Neural cell (in vitro differentiated cells): ENCODE results near the gene GRM3. TPM values are rescaled to one million over a fixed set of nuclear protein-coding genes. Genes with fewer than 3 reads are reported as not detected.

Experiments used
- H2AFZ ChIP-seq: fragments of 200-600, 300-800 bp; sonication (generic), shearing (Covaris generic); 2 replicates; pipeline ENCODE4 v1.6.0; 2014; ENCODE audit warnings: low read depth, mild to moderate bottlenecking, antibody characterized with exemption, low read length, moderate library complexity
- H3F3A ChIP-seq: fragments of 200-600 bp; shearing (Covaris generic); 2 replicates; pipeline ENCODE4 v1.6.1; 2016; ENCODE audit warnings: mild to moderate bottlenecking, moderate library complexity, mixed read lengths, antibody characterized with exemption, low read length; ENCODE audit not compliant: insufficient read depth, poor library complexity, severe bottlenecking
- H3K27ac ChIP-seq: fragments of 200-600, 300-800 bp; sonication (generic), shearing (Covaris generic); 2 replicates; pipeline ENCODE4 v1.5.1; 2014; ENCODE audit warnings: mild to moderate bottlenecking, low read length, moderate library complexity
- H3K27me3 ChIP-seq: fragments of 300-800, 200-600 bp; sonication (generic), shearing (Covaris generic); 2 replicates; pipeline ENCODE4 v1.6.0; 2014; ENCODE audit warnings: mild to moderate bottlenecking, low read depth, low read length, moderate library complexity; ENCODE audit not compliant: insufficient read depth
- H3K36me3 ChIP-seq: fragments of 300-800, 200-600 bp; sonication (generic), shearing (Covaris generic); 2 replicates; pipeline ENCODE4 v1.5.1; 2014; ENCODE audit warnings: mild to moderate bottlenecking, antibody characterized with exemption, low read length, moderate library complexity; ENCODE audit not compliant: insufficient read depth
- H3K4me2 ChIP-seq: fragments of 300-800, 200-600 bp; sonication (generic), shearing (Covaris generic); 2 replicates; pipeline ENCODE4 v1.6.0; 2014; ENCODE audit warnings: mild to moderate bottlenecking, low read length
- H3K4me3 ChIP-seq: fragments of 300-800, 200-600 bp; sonication (generic), shearing (Covaris generic); 2 replicates; pipeline ENCODE4 v1.5.1; 2014; ENCODE audit warnings: mild to moderate bottlenecking, low read length, moderate library complexity
- H3K79me2 ChIP-seq: fragments of 200-600 bp; shearing (Covaris generic); replicated peaks from 2 replicates; pipeline ENCODE4 v1.6.0; 2014; ENCODE audit warnings: mild to moderate bottlenecking, low read length, moderate library complexity; ENCODE audit not compliant: insufficient read depth
- H3K9ac ChIP-seq: fragments of 300-800, 200-600 bp; sonication (generic), shearing (Covaris generic); 2 replicates; pipeline ENCODE4 v1.6.1; 2016; ENCODE audit warnings: mild to moderate bottlenecking, low read length, mixed read lengths
- H3K9me2 ChIP-seq: fragments of 200-600 bp; shearing (Covaris generic); 2 replicates; pipeline ENCODE4 v1.6.1; 2016; ENCODE audit warnings: mild to moderate bottlenecking, low read length, mixed read lengths; ENCODE audit not compliant: insufficient read depth
- H3K9me3 ChIP-seq: fragments of 200-600, 300-800 bp; sonication (generic), shearing (Covaris generic); 2 replicates; pipeline ENCODE4 v1.6.1; 2016; ENCODE audit warnings: mild to moderate bottlenecking, mixed run types, low read length, moderate library complexity, mixed read lengths
- H4K20me1 ChIP-seq: fragments of 200-600 bp; shearing (Covaris generic); 2 replicates; pipeline ENCODE4 v1.6.1; 2016; ENCODE audit warnings: mild to moderate bottlenecking, mixed run types; ENCODE audit not compliant: insufficient read depth
- CTCF ChIP-seq: fragments of 450-650 bp; IDR thresholded peaks from 2 replicates; pipeline ENCODE4 v1.5.1; 2014; ENCODE audit warnings: antibody characterized with exemption, mild to moderate bottlenecking, moderate library complexity; ENCODE audit not compliant: poor library complexity, severe bottlenecking
- EP300 ChIP-seq: fragments of 450-650 bp; conservative IDR thresholded peaks from 2 replicates; pipeline ENCODE4 v1.6.1; 2014; ENCODE audit warnings: antibody characterized with exemption, mild to moderate bottlenecking, moderate library complexity; ENCODE audit not compliant: poor library complexity, severe bottlenecking
- EZH2 ChIP-seq: fragments of 200-600, 300-800 bp; shearing (Covaris generic), sonication (generic); IDR thresholded peaks from 2 replicates; pipeline ENCODE4 v1.6.1; 2014; ENCODE audit warnings: antibody characterized with exemption, low read length, borderline replicate concordance, mild to moderate bottlenecking; ENCODE audit not compliant: insufficient read depth, poor library complexity, severe bottlenecking
- MXI1 ChIP-seq: fragments of 450-650 bp; conservative IDR thresholded peaks from 2 replicates; pipeline ENCODE4 v1.6.1; 2014; ENCODE audit warnings: antibody characterized with exemption, mild to moderate bottlenecking; ENCODE audit not compliant: poor library complexity, severe bottlenecking
- POLR2AphosphoS5 ChIP-seq: IDR thresholded peaks from 2 replicates; pipeline ENCODE4 v1.6.1; 2012
- RAD21 ChIP-seq: fragments of 450-650 bp; conservative IDR thresholded peaks from 2 replicates; pipeline ENCODE4 v1.6.1; 2014; ENCODE audit warnings: antibody characterized with exemption, mild to moderate bottlenecking, moderate library complexity
- REST ChIP-seq: IDR thresholded peaks from 2 replicates; pipeline ENCODE4 v1.6.1; 2012; ENCODE audit warnings: borderline replicate concordance
- SMC3 ChIP-seq: fragments of 450-650 bp; conservative IDR thresholded peaks from 2 replicates; pipeline ENCODE4 v1.6.1; 2014; ENCODE audit warnings: antibody characterized with exemption, mild to moderate bottlenecking, moderate library complexity; ENCODE audit not compliant: poor library complexity
- TAF1 ChIP-seq: IDR thresholded peaks from 2 replicates; pipeline ENCODE4 v1.6.1; 2012; ENCODE audit warnings: low read depth
- polyA plus RNA-seq: library from polyadenylated mRNA; depleted of rRNA; stranded (reverse); fragments of >200 nt; gene quantifications from 2 replicates; pipeline ENCODE4 v1.2.3, GENCODE V29; 2014

The GRM3 gene
- polyA plus RNA-seq, 1 donor from 2014 or later = 15.9 TPM

GRCh38 chr7:86657948-86658347 lies 14.2 kb downstream of the GRM3 start:
- TF ChIP-seq RAD21 = no peak
- TF ChIP-seq POLR2AphosphoS5 = no peak
- no peak for TF ChIP-seq TAF1
- TF ChIP-seq CTCF = no peak
- no peak for TF ChIP-seq MXI1
- no peak for TF ChIP-seq SMC3
- TF ChIP-seq EP300 = no peak
- no peak for TF ChIP-seq EZH2
- Histone ChIP-seq H4K20me1 (no peaks in the 10 kb centered on the region), H3K4me2 (no peak overlapping the region), H3K27me3 (no peaks in the 10 kb centered on the region), H3K27ac (no peak overlapping the region), H3K9ac (no peak overlapping the region), H3K4me3 (no peak overlapping the region), H3K9me2 (no peaks in the 10 kb centered on the region), H3K36me3 (no peaks in the 10 kb centered on the region), H3F3A (no peaks in the 10 kb centered on the region), H3K79me2 (no peaks in the 10 kb centered on the region), H2AFZ (no peak overlapping the region), H3K9me3 (no peaks in the 10 kb centered on the region)

- Histone ChIP-seq H3K79me2 (no peaks in the 10 kb centered on the region), H4K20me1 (no peaks in the 10 kb centered on the region), H3K36me3 (no peaks in the 10 kb centered on the region), H3K27ac (no peak overlapping the region), H2AFZ (no peak overlapping the region), H3F3A (no peaks in the 10 kb centered on the region), H3K9ac (no peak overlapping the region), H3K9me2 (no peaks in the 10 kb centered on the region), H3K27me3 (no peaks in the 10 kb centered on the region), H3K9me3 (no peaks in the 10 kb centered on the region), H3K4me2 (no peak overlapping the region), H3K4me3 (no peak overlapping the region)
- no peak for TF ChIP-seq POLR2AphosphoS5
- TF ChIP-seq MXI1 = no peak
- TF ChIP-seq EP300 = no peak
- TF ChIP-seq RAD21 = no peak
- TF ChIP-seq SMC3 = no peak
- TF ChIP-seq REST = no peak
- no peak for TF ChIP-seq EZH2
- no peak for TF ChIP-seq CTCF
- no peak for TF ChIP-seq TAF1
Measured at GRCh38 chr7:86660950-86661462, 17.3 kb downstream of the GRM3 start.
